HepG2 (cell line): Measurements from ENCODE around the gene MDP1. TPM values are rescaled to one million over a fixed set of nuclear protein-coding genes. Genes with fewer than 3 reads are reported as not detected.

Source experiments
- ATF5 ChIP-seq: sonication (generic); formaldehyde crosslinking; IDR thresholded peaks from 2 replicates; pipeline ENCODE4 v1.4.0; 2020; ENCODE audit warnings: mild to moderate bottlenecking, low read depth, missing genetic modification reagents
- ATF6 ChIP-seq: sonication (generic); formaldehyde crosslinking; conservative IDR thresholded peaks from 2 replicates; pipeline ENCODE4 v1.4.0; 2020; ENCODE audit warnings: missing genetic modification reagents
- NFE2L2 ChIP-seq: fragments of 150-350 bp; IDR thresholded peaks from 2 replicates; pipeline ENCODE4 v1.6.1; 2014; ENCODE audit warnings: low read length
- RARG ChIP-seq: sonication (generic); formaldehyde crosslinking; IDR thresholded peaks from 2 replicates; pipeline ENCODE4 v1.4.0; 2020; ENCODE audit warnings: low read depth, mild to moderate bottlenecking, missing genetic modification reagents
- SIN3B ChIP-seq: fragments of 150-350 bp; IDR thresholded peaks from 2 replicates; pipeline ENCODE4 v1.6.1; 2014; ENCODE audit warnings: low read length
- SOX5 ChIP-seq: IDR thresholded peaks from 2 replicates; pipeline ENCODE4 v1.6.1; 2016; ENCODE audit warnings: borderline replicate concordance
- TBL1XR1 ChIP-seq: fragments of 150-350 bp; IDR thresholded peaks from 2 replicates; pipeline ENCODE4 v1.6.1; 2014; ENCODE audit warnings: borderline replicate concordance, low read length; ENCODE audit not compliant: partially characterized antibody
- TGIF2 ChIP-seq: IDR thresholded peaks from 2 replicates; pipeline ENCODE4 v1.6.1; 2016; ENCODE audit warnings: control low read depth, missing compliant biosample characterization
- ZBTB26 ChIP-seq: IDR thresholded peaks from 2 replicates; pipeline ENCODE4 v1.6.1; 2016; ENCODE audit warnings: missing compliant biosample characterization, missing genetic modification reagents, borderline replicate concordance
- ZFYVE20 ChIP-seq: sonication (generic); formaldehyde crosslinking; IDR thresholded peaks from 2 replicates; pipeline ENCODE4 v1.8.0; 2023; ENCODE audit warnings: low read depth, mild to moderate bottlenecking, moderate library complexity, missing genetic modification reagents, borderline replicate concordance
- ZNF251 ChIP-seq: sonication (generic); formaldehyde crosslinking; IDR thresholded peaks from 2 replicates; pipeline ENCODE4 v1.9.0; 2021; ENCODE audit warnings: mild to moderate bottlenecking, missing genetic modification reagents
- ZNF256 ChIP-seq: sonication (generic); formaldehyde crosslinking; conservative IDR thresholded peaks from 2 replicates; pipeline ENCODE4 v1.4.0; 2020; ENCODE audit warnings: missing genetic modification reagents
- ZNF275 ChIP-seq: sonication (generic); formaldehyde crosslinking; IDR thresholded peaks from 2 replicates; pipeline ENCODE4 v1.8.0; 2022; ENCODE audit warnings: missing genetic modification reagents, mild to moderate bottlenecking, inconsistent platforms, borderline replicate concordance
- ZNF296 ChIP-seq: sonication (generic); formaldehyde crosslinking; conservative IDR thresholded peaks from 2 replicates; pipeline ENCODE4 v1.5.0; 2020; ENCODE audit warnings: mild to moderate bottlenecking, missing genetic modification reagents
- ZNF451 ChIP-seq: sonication (generic); formaldehyde crosslinking; IDR thresholded peaks from 2 replicates; pipeline ENCODE4 v1.5.0; 2020; ENCODE audit warnings: mild to moderate bottlenecking, missing genetic modification reagents
- ZSCAN21 ChIP-seq: sonication (generic); formaldehyde crosslinking; IDR thresholded peaks from 2 replicates; pipeline ENCODE4 v1.8.0; 2022; ENCODE audit warnings: mild to moderate bottlenecking, missing genetic modification reagents, moderate library complexity, borderline replicate concordance
- polyA plus RNA-seq, 8 experiments: library from polyadenylated mRNA; depleted of rRNA in 3 of 8; stranded (reverse) in 7 of 8; unstranded in 1 of 8; fragments of >200 nt; fragmentation: Illumina TruSeq in 4 of 8; extraction: Trizol in 4 of 8; gene quantifications; 2 replicates each; pipeline versions ENCODE4 v1.2.1 to v1.2.3, GENCODE V29; 2011 to 2016; ENCODE audit warnings: low read depth in 4 of 8, missing spikeins in 1 of 8, mixed read lengths in 1 of 8; ENCODE audit not compliant: insufficient read depth in 1 of 8
- total RNA-seq, 5 experiments: library from RNA; depleted of rRNA; stranded (reverse); fragments of >200 nt; fragmentation: Illumina TruSeq; extraction: Trizol; gene quantifications; 2 replicates each; pipeline ENCODE4 v1.2.3, GENCODE V29; 2016; ENCODE audit warnings: low read depth in 1 of 5
- TF ChIP-seq, protein P1 (sequence below): sonication (generic); formaldehyde crosslinking; IDR thresholded peaks from 2 replicates; pipeline ENCODE4 v1.8.1; 2023; ENCODE audit warnings: missing genetic modification reagents, mild to moderate bottlenecking, borderline replicate concordance
- TF ChIP-seq, protein P2 (sequence below): sonication (generic); formaldehyde crosslinking; IDR thresholded peaks from 2 replicates; pipeline ENCODE4 v1.5.0; 2020; ENCODE audit warnings: mild to moderate bottlenecking, missing genetic modification reagents

MDP1 gene
- total and polyA plus RNA-seq, 2 of the 13 experiments (the other 11 are each of a cell fraction or from before 2014, with no cell fraction given) = 44.1 to 48.7 TPM

GRCh38 chr14:24232645-24233537, 17.0 kb upstream of the MDP1 start, which contains the start of gene GMPR2 (continued):
- TF ChIP-seq SIN3B (peak; percentile 70; the same call in 1 of the 2 replicates), SOX5 (peak; percentile 37), NFE2L2 (no peak), ZNF256 (peak; percentile 79; the same call in 1 of the 2 replicates), RARG (CRISPR knock-in tag) (no peak; the same call in 1 of the 2 replicates), TGIF2 (CRISPR knock-in tag) (peak; percentile 86; the same call in 1 of the 2 replicates), ATF6 (CRISPR knock-in tag) (no peak; the same call in 1 of the 2 replicates), ZNF251 (CRISPR knock-in tag) (peak; percentile 85), ZBTB26 (CRISPR knock-in tag) (peak; percentile 67; the same call in 1 of the 2 replicates), ZNF451 (CRISPR knock-in tag) (peak; percentile 21; the same call in 1 of the 2 replicates), ZFYVE20 (CRISPR knock-in tag) (no peak; the same call in 1 of the 2 replicates), ATF5 (peak; percentile 87; the same call in 1 of the 2 replicates), ZSCAN21 (CRISPR knock-in tag) (peak; percentile 93), TBL1XR1 (no peak), ZNF296 (CRISPR knock-in tag) (no peak; the same call in 1 of the 2 replicates), ZNF275 (CRISPR knock-in tag) (peak; percentile 97)
- TF ChIP-seq, protein P1, sequence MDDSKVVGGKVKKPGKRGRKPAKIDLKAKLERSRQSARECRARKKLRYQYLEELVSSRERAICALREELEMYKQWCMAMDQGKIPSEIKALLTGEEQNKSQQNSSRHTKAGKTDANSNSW (CRISPR knock-in tag) = no peak; the same call in 1 of the 2 replicates
- TF ChIP-seq, protein P2, sequence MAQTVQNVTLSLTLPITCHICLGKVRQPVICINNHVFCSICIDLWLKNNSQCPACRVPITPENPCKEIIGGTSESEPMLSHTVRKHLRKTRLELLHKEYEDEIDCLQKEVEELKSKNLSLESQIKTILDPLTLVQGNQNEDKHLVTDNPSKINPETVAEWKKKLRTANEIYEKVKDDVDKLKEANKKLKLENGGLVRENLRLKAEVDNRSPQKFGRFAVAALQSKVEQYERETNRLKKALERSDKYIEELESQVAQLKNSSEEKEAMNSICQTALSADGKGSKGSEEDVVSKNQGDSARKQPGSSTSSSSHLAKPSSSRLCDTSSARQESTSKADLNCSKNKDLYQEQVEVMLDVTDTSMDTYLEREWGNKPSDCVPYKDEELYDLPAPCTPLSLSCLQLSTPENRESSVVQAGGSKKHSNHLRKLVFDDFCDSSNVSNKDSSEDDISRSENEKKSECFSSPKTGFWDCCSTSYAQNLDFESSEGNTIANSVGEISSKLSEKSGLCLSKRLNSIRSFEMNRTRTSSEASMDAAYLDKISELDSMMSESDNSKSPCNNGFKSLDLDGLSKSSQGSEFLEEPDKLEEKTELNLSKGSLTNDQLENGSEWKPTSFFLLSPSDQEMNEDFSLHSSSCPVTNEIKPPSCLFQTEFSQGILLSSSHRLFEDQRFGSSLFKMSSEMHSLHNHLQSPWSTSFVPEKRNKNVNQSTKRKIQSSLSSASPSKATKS = 0 out of 2 replicates have a peak, but pooled peaks have one; percentile 26
